H9 (cell line): ENCODE measurements around the gene ARFGEF2. TPM values are rescaled to one million over a fixed set of nuclear protein-coding genes. Genes with fewer than 3 reads are reported as not detected.
A peak's percentile ranks its signal among the peaks of the same experiment; 100 is the strongest.

Experiments
- DNase-seq: peaks from one replicate; pipeline ENCODE4 v3.0.0-alpha.2; 2017
- H2AFZ ChIP-seq: one replicate; pipeline ENCODE4 v1.6.1; 2013; ENCODE audit warnings: mild to moderate bottlenecking, low read length, control low read depth, moderate library complexity
- H2AK5ac ChIP-seq: 2 replicates; pipeline ENCODE4 v1.6.1; 2013; ENCODE audit warnings: low read length, control low read depth, mixed read lengths; ENCODE audit not compliant: insufficient read length
- H2BK120ac ChIP-seq: one replicate; pipeline ENCODE4 v1.6.1; 2013; ENCODE audit warnings: low read depth, mild to moderate bottlenecking, low read length, control low read depth, inconsistent platforms; ENCODE audit not compliant: poor library complexity, severe bottlenecking
- H2BK12ac ChIP-seq: 2 replicates; pipeline ENCODE4 v1.6.1; 2013; ENCODE audit warnings: low read length, control low read depth, mixed read lengths, low read depth; ENCODE audit not compliant: insufficient read length
- H2BK15ac ChIP-seq: 2 replicates; pipeline ENCODE4 v1.6.1; 2013; ENCODE audit warnings: low read depth, low read length, control low read depth
- H2BK20ac ChIP-seq: one replicate; pipeline ENCODE4 v1.6.1; 2013; ENCODE audit warnings: low read depth, mild to moderate bottlenecking, low read length, control low read depth, inconsistent platforms; ENCODE audit not compliant: poor library complexity, severe bottlenecking
- H2BK5ac ChIP-seq: 2 replicates; pipeline ENCODE4 v1.6.1; 2013; ENCODE audit warnings: low read length, control low read depth, mixed read lengths; ENCODE audit not compliant: insufficient read length
- H3K14ac ChIP-seq: 2 replicates; pipeline ENCODE4 v1.6.1; 2013; ENCODE audit warnings: low read length, control low read depth; ENCODE audit not compliant: insufficient read depth
- H3K18ac ChIP-seq: 2 replicates; pipeline ENCODE4 v1.6.1; 2013; ENCODE audit warnings: low read depth, mild to moderate bottlenecking, mixed read lengths, low read length, control low read depth; ENCODE audit not compliant: insufficient read length
- H3K23ac ChIP-seq: 2 replicates; pipeline ENCODE4 v1.6.1; 2013; ENCODE audit warnings: low read length, control low read depth, mixed read lengths, low read depth; ENCODE audit not compliant: insufficient read length
- H3K23me2 ChIP-seq: 2 replicates; pipeline ENCODE4 v1.6.1; 2013; ENCODE audit warnings: low read depth, mild to moderate bottlenecking, mixed read lengths, low read length, control low read depth; ENCODE audit not compliant: insufficient read length, poor library complexity, severe bottlenecking
- H3K27ac ChIP-seq: 2 replicates; pipeline ENCODE4 v1.5.1; 2013; ENCODE audit warnings: low read length, control low read depth, mixed read lengths, low read depth; ENCODE audit not compliant: insufficient read length
- H3K27me3 ChIP-seq: 2 replicates; pipeline ENCODE4 v1.6.1; 2013; ENCODE audit warnings: low read length, control low read depth, inconsistent platforms; ENCODE audit not compliant: insufficient read depth
- H3K4ac ChIP-seq: 2 replicates; pipeline ENCODE4 v1.6.1; 2013; ENCODE audit warnings: low read depth, mild to moderate bottlenecking, control low read depth, inconsistent platforms, low read length, moderate library complexity
- H3K4me1 ChIP-seq: 2 replicates; pipeline ENCODE4 v1.6.1; 2013; ENCODE audit warnings: low read length, control low read depth, inconsistent platforms; ENCODE audit not compliant: insufficient read depth
- H3K4me2 ChIP-seq: 2 replicates; pipeline ENCODE4 v1.6.1; 2013; ENCODE audit warnings: low read length, control low read depth, mixed read lengths; ENCODE audit not compliant: insufficient read length, insufficient read depth
- H3K56ac ChIP-seq: 2 replicates; pipeline ENCODE4 v1.6.1; 2013; ENCODE audit warnings: low read depth, mild to moderate bottlenecking, mixed read lengths, low read length, control low read depth; ENCODE audit not compliant: insufficient read length
- H3K79me1 ChIP-seq: 2 replicates; pipeline ENCODE4 v1.6.1; 2013; ENCODE audit warnings: low read depth, mild to moderate bottlenecking, moderate library complexity, low read length, control low read depth, inconsistent platforms; ENCODE audit not compliant: insufficient read depth, poor library complexity, severe bottlenecking
- H3K79me2 ChIP-seq: 2 replicates; pipeline ENCODE4 v1.6.1; 2013; ENCODE audit warnings: low read length, control low read depth, inconsistent platforms; ENCODE audit not compliant: insufficient read depth
- H3K9ac ChIP-seq: 2 replicates; pipeline ENCODE4 v1.6.1; 2013; ENCODE audit warnings: low read length, control low read depth, mixed read lengths; ENCODE audit not compliant: insufficient read length; ENCODE audit errors: extremely low read depth
- H3K9me3 ChIP-seq: one replicate; pipeline ENCODE4 v1.6.1; 2013; ENCODE audit warnings: low read depth, low read length, inconsistent platforms; ENCODE audit not compliant: control insufficient read depth
- H3T11ph ChIP-seq: one replicate; pipeline ENCODE4 v1.6.1; 2013; ENCODE audit warnings: mild to moderate bottlenecking, low read length, control low read depth, inconsistent platforms
- H4K20me1 ChIP-seq: one replicate; pipeline ENCODE4 v1.6.1; 2013; ENCODE audit not compliant: control insufficient read depth, insufficient read length, insufficient read depth
- H4K5ac ChIP-seq: 2 replicates; pipeline ENCODE4 v1.6.1; 2013; ENCODE audit warnings: low read depth, mild to moderate bottlenecking, mixed read lengths, low read length, control low read depth; ENCODE audit not compliant: insufficient read length
- H4K8ac ChIP-seq: replicated peaks from 2 replicates; pipeline ENCODE4 v1.6.1; 2013; ENCODE audit warnings: low read length, control low read depth, mixed read lengths, low read depth; ENCODE audit not compliant: insufficient read length
- H4K91ac ChIP-seq: 2 replicates; pipeline ENCODE4 v1.6.1; 2013; ENCODE audit warnings: low read depth, mild to moderate bottlenecking, moderate library complexity, mixed read lengths, low read length, control low read depth; ENCODE audit not compliant: insufficient read length
- H3K27ac Mint-ChIP-seq, 3 experiments: 2 replicates in 2 of 3; 3 replicates in 1 of 3; pipeline ENCODE4 v1.8.0; 2020 to 2021; ENCODE audit warnings: mixed read lengths in 3 of 3, mild to moderate bottlenecking in 1 of 3, moderate library complexity in 1 of 3
- H3K27me3 Mint-ChIP-seq: 2 replicates; pipeline ENCODE4 v1.8.0; 2021; ENCODE audit warnings: low read depth, mild to moderate bottlenecking, moderate library complexity, mixed read lengths
- H3K36me3 Mint-ChIP-seq, 3 experiments: 2 replicates in 2 of 3; 3 replicates in 1 of 3; pipeline ENCODE4 v1.8.0; 2020 to 2021; ENCODE audit warnings: low read depth in 3 of 3, mixed read lengths in 3 of 3; ENCODE audit not compliant: insufficient read depth in 1 of 3
- H3K4me1 Mint-ChIP-seq, 2 experiments: 2 replicates each; pipeline ENCODE4 v1.8.0; 2020; ENCODE audit warnings: mixed read lengths in 2 of 2
- H3K4me3 Mint-ChIP-seq, 2 experiments: 2 replicates in 1 of 2; 3 replicates in 1 of 2; pipeline ENCODE4 v1.8.0; 2020 to 2021; ENCODE audit warnings: mild to moderate bottlenecking in 2 of 2, mixed read lengths in 2 of 2, moderate library complexity in 1 of 2
- H3K9me3 Mint-ChIP-seq, 2 experiments: 2 replicates in 1 of 2; 3 replicates in 1 of 2; pipeline ENCODE4 v1.8.0; 2020; ENCODE audit warnings: mild to moderate bottlenecking in 2 of 2, mixed read lengths in 2 of 2, moderate library complexity in 1 of 2
- WGBS: extraction: QIAGEN DNeasy Blood & Tissue Kit; methylation state at CpG from one replicate; pipeline ENCODE4 v1.1.7; 2013; ENCODE audit warnings: missing lambda C conversion rate, low lambda C conversion rate, mixed read lengths; ENCODE audit not compliant: insufficient read length; ENCODE audit errors: extremely low coverage; 5-methylcytosine and 5-hydroxymethylcytosine counted together
- total RNA-seq: library from RNA; stranded (reverse); gene quantifications from 2 replicates; pipeline ENCODE4 v1.2.1, GENCODE V29; 2021
- TF ChIP-seq, protein P1 (sequence below): fragments of 200-600 bp; sonication (generic); conservative IDR thresholded peaks from 3 replicates; pipeline ENCODE4 v1.8.0; 2021; ENCODE audit warnings: antibody characterized with exemption, mild to moderate bottlenecking

Gene ARFGEF2
- total RNA-seq, 1 experiment from 2014 or later = 16.6 TPM

DNA sequence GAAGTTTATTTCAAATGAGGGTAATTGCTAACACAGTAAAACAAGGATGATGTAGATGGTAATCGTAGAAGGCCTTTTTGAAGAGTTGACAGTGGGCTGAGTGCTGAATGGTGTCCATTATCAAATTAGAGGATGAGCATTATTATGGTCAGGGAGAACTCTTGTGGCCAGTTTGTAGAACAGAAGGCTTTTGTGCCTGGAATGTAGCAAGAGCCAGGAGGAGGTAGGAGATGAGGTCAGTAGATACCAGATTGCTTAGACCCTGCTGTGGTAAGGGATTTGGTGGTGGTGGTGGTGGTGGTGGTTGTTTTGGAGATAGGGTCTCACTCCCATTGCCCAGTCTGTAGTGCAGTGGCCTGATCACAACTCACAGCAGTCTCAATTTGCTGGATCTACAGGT is 130.8 kb downstream of the ARFGEF2 start:
- H3K4ac ChIP-seq = no peak overlapping the region
- H3K27me3 ChIP-seq = no peaks in the 10 kb centered on the region
- no peak overlapping the region for H2BK5ac ChIP-seq
- H2BK120ac ChIP-seq = no peak overlapping the region
- Mint-ChIP-seq H3K9me3 (no peaks in the 10 kb centered on the region; a peak in 1 of 5 replicates), H3K36me3 (peaks cover 32 to 49% (median 46%) of the 10 kb centered on the region in 3 experiments), H3K27ac (peak overlapping the region in 2 of 3 experiments; percentile 82 to 91; a peak in 5 of 7 replicates), H3K4me1 (peaks cover 37 to 45% of the 10 kb centered on the region in 2 experiments), H3K27me3 (no peaks in the 10 kb centered on the region), H3K4me3 (peak overlapping the region in 1 of 2 experiments; percentile 1; a peak in 1 of 5 replicates)
- no peak overlapping the region for H3T11ph ChIP-seq
- no peak overlapping the region for H3K14ac ChIP-seq
- peaks cover 2% of the 10 kb centered on the region for H3K79me1 ChIP-seq
- H3K27ac ChIP-seq = no peak overlapping the region
- no peak overlapping the region for H3K56ac ChIP-seq
- H3K23me2 ChIP-seq = peaks cover under 1% of the 10 kb centered on the region
- H4K8ac ChIP-seq = no peak overlapping the region
- no peaks in the 10 kb centered on the region for H4K20me1 ChIP-seq
- H3K18ac ChIP-seq = no peak overlapping the region
- H3K4me2 ChIP-seq = no peak overlapping the region
- H3K79me2 ChIP-seq = peaks cover 91% of the 10 kb centered on the region
- no peak for DNase-seq
- no peak overlapping the region for H3K9ac ChIP-seq
- H4K5ac ChIP-seq = no peak overlapping the region
- H2BK20ac ChIP-seq = no peak overlapping the region
- peaks cover 5% of the 10 kb centered on the region for H3K4me1 ChIP-seq
- TF ChIP-seq, protein P1, sequence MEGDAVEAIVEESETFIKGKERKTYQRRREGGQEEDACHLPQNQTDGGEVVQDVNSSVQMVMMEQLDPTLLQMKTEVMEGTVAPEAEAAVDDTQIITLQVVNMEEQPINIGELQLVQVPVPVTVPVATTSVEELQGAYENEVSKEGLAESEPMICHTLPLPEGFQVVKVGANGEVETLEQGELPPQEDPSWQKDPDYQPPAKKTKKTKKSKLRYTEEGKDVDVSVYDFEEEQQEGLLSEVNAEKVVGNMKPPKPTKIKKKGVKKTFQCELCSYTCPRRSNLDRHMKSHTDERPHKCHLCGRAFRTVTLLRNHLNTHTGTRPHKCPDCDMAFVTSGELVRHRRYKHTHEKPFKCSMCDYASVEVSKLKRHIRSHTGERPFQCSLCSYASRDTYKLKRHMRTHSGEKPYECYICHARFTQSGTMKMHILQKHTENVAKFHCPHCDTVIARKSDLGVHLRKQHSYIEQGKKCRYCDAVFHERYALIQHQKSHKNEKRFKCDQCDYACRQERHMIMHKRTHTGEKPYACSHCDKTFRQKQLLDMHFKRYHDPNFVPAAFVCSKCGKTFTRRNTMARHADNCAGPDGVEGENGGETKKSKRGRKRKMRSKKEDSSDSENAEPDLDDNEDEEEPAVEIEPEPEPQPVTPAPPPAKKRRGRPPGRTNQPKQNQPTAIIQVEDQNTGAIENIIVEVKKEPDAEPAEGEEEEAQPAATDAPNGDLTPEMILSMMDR = no peak
- no peaks in the 10 kb centered on the region for H3K9me3 ChIP-seq
- H2AFZ ChIP-seq = no peak overlapping the region
- H2AK5ac ChIP-seq = no peak overlapping the region
- WGBS = no CpG with 5 or more reads among the region's 1 CpG
- H3K23ac ChIP-seq = no peak overlapping the region
- H2BK12ac ChIP-seq = no peak overlapping the region
- H4K91ac ChIP-seq = no peak overlapping the region
- no peak overlapping the region for H2BK15ac ChIP-seq
